Measurements from ENCODE around the gene NCR3LG1.

Gene NCR3LG1

GRCh38 chr11:17375547-17375946 is 23.9 kb downstream of the NCR3LG1 start:
- TF ChIP-seq CTCF (conservative IDR thresholded peaks at IDR 0.05) = no peak

GRCh38 chr11:17376493-17376892 is 24.9 kb downstream of the NCR3LG1 start:
- no peak overlapping the region for H3K27ac ChIP-seq
- TF ChIP-seq CTCF (conservative IDR thresholded peaks at IDR 0.05) = no peak

More at GRCh38 chr11:17375547-17375946, 23.9 kb downstream of the NCR3LG1 start:
- H3K27ac ChIP-seq = no peak overlapping the region

- no peak for TF ChIP-seq CTCF (conservative IDR thresholded peaks at IDR 0.05)
- H3K27ac ChIP-seq = no peak overlapping the region
Measured at GRCh38 chr11:17378655-17379054, 27.1 kb downstream of the NCR3LG1 start.

GRCh38 chr11:17379383-17380180 is 28.0 kb downstream of the NCR3LG1 start:
- no peak for TF ChIP-seq CTCF (conservative IDR thresholded peaks at IDR 0.05)
- no peak overlapping the region for H3K27ac ChIP-seq

GRCh38 chr11:17381156-17381555 is 29.6 kb downstream of the NCR3LG1 start:
- H3K27ac ChIP-seq = no peak overlapping the region
- TF ChIP-seq CTCF (conservative IDR thresholded peaks at IDR 0.05) = no peak

- no peak for TF ChIP-seq CTCF (conservative IDR thresholded peaks at IDR 0.05)
- H3K27ac ChIP-seq = no peak overlapping the region
Measured at GRCh38 chr11:17382046-17382728, 30.6 kb downstream of the NCR3LG1 start.

- no peak overlapping the region for H3K27ac ChIP-seq
- no peak for TF ChIP-seq CTCF (conservative IDR thresholded peaks at IDR 0.05)
Measured at GRCh38 chr11:17383461-17383860, 31.9 kb downstream of the NCR3LG1 start.

Data from VCaP (cell line).